ENCODE data around the gene EGFR.

Gene EGFR

GRCh38 chr7:55105952-55106351, 87.1 kb downstream of the EGFR start:
- H3K4me3 ChIP-seq (ENCODE audit: low read depth, low read length): no peak overlapping the region
- no peak for DNase-seq (ENCODE audit: low read depth)
- TF ChIP-seq CTCF (IDR thresholded peaks at IDR 0.05; ENCODE audit: low read depth, low read length) (no peak), MAX (IDR thresholded peaks at IDR 0.05; ENCODE audit: low read depth, low read length) (no peak), MYC (IDR thresholded peaks at IDR 0.05; ENCODE audit: low read depth, low read length) (no peak), POLR2A (IDR thresholded peaks at IDR 0.05; ENCODE audit: extremely low read depth, insufficient read length) (no peak)

- H3K4me3 ChIP-seq (ENCODE audit: low read depth, low read length): no peak overlapping the region
- no peak for DNase-seq (ENCODE audit: low read depth)
- no peak for TF ChIP-seq MYC (IDR thresholded peaks at IDR 0.05; ENCODE audit: low read depth, low read length)
- TF ChIP-seq POLR2A (IDR thresholded peaks at IDR 0.05; ENCODE audit: extremely low read depth, insufficient read length): no peak
- TF ChIP-seq CTCF (IDR thresholded peaks at IDR 0.05; ENCODE audit: low read depth, low read length): no peak
- no peak for TF ChIP-seq MAX (IDR thresholded peaks at IDR 0.05; ENCODE audit: low read depth, low read length)
Observed at GRCh38 chr7:55107946-55108345, 89.1 kb downstream of the EGFR start.

- no peak for TF ChIP-seq MYC (IDR thresholded peaks at IDR 0.05; ENCODE audit: low read depth, low read length)
- TF ChIP-seq MAX (IDR thresholded peaks at IDR 0.05; ENCODE audit: low read depth, low read length): no peak
- TF ChIP-seq CTCF (IDR thresholded peaks at IDR 0.05; ENCODE audit: low read depth, low read length): no peak
- DNase-seq (ENCODE audit: low read depth): no peak
- no peak overlapping the region for H3K4me3 ChIP-seq (ENCODE audit: low read depth, low read length)
Observed at GRCh38 chr7:55108401-55108800, 89.6 kb downstream of the EGFR start.

GRCh38 chr7:55108818-55109217, 90.0 kb downstream of the EGFR start:
- no peak overlapping the region for H3K4me3 ChIP-seq (ENCODE audit: low read depth, low read length)
- no peak for DNase-seq (ENCODE audit: low read depth)
- TF ChIP-seq MAX (IDR thresholded peaks at IDR 0.05; ENCODE audit: low read depth, low read length) (no peak), CTCF (IDR thresholded peaks at IDR 0.05; ENCODE audit: low read depth, low read length) (no peak), POLR2A (IDR thresholded peaks at IDR 0.05; ENCODE audit: extremely low read depth, insufficient read length) (no peak), MYC (IDR thresholded peaks at IDR 0.05; ENCODE audit: low read depth, low read length) (no peak)

- no peak for DNase-seq (ENCODE audit: low read depth)
- no peak overlapping the region for H3K4me3 ChIP-seq (ENCODE audit: low read depth, low read length)
- TF ChIP-seq CTCF (IDR thresholded peaks at IDR 0.05; ENCODE audit: low read depth, low read length) (no peak), POLR2A (IDR thresholded peaks at IDR 0.05; ENCODE audit: extremely low read depth, insufficient read length) (no peak), MAX (IDR thresholded peaks at IDR 0.05; ENCODE audit: low read depth, low read length) (no peak), MYC (IDR thresholded peaks at IDR 0.05; ENCODE audit: low read depth, low read length) (no peak)
Observed at GRCh38 chr7:55109404-55110167, 90.8 kb downstream of the EGFR start.
